ENCODE results near the gene LYPD6.

Gene LYPD6

DNA sequence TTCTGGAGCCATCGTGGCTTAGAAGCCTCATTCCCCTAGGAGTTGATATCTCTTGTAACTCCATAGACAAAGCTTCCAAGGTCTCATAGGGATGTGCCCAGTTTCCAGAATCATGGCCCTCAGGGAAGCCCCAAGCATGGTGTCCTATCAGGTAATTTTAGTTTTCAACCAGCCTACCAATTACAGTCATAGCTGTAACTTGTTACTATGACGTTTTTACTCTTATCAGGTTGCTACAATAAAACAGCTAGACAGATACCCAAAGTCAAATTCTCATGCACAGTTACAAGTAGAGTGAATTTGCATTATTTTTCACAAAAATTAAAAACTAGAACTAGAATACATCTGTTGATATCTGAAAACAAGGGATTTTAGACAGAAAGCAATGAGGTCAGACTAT is 8.9 kb downstream of the LYPD6 start:
- TF ChIP-seq, protein P1, sequence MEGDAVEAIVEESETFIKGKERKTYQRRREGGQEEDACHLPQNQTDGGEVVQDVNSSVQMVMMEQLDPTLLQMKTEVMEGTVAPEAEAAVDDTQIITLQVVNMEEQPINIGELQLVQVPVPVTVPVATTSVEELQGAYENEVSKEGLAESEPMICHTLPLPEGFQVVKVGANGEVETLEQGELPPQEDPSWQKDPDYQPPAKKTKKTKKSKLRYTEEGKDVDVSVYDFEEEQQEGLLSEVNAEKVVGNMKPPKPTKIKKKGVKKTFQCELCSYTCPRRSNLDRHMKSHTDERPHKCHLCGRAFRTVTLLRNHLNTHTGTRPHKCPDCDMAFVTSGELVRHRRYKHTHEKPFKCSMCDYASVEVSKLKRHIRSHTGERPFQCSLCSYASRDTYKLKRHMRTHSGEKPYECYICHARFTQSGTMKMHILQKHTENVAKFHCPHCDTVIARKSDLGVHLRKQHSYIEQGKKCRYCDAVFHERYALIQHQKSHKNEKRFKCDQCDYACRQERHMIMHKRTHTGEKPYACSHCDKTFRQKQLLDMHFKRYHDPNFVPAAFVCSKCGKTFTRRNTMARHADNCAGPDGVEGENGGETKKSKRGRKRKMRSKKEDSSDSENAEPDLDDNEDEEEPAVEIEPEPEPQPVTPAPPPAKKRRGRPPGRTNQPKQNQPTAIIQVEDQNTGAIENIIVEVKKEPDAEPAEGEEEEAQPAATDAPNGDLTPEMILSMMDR (IDR thresholded peaks at IDR 0.05; ENCODE audit: borderline replicate concordance, control extremely low read depth, extremely low read depth, insufficient read depth, missing control alignments), result no peak
- in situ Hi-C loops (cut with MboI; ENCODE audit: low sequenced_read_pairs, unreplicated experiment), result no loop called here
- no peak for DNase-seq (ENCODE audit: low spot score)

DNA sequence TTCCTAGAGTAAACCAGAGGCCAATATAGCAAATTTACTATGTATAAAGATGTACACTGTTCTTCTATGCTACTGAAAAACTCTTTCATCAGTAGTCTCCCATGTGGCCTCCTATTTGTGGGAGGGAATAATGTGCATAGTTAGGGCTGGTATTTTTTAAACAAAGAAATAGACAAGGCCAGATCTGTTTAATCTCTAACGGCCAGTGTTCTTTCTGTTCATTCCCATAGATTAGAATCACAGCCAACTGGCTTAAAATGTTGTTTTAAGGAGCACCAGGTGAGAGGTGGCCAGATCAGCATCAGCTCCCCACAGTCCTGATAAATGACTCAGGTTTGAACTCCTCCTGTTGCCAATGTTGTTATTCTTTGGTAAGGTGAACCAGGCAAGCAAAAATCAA is 12.1 kb downstream of the LYPD6 start:
- in situ Hi-C loops (cut with MboI; ENCODE audit: low sequenced_read_pairs, unreplicated experiment), result no loop called here
- no peak for DNase-seq (ENCODE audit: low spot score)
- TF ChIP-seq, protein P1 (IDR thresholded peaks at IDR 0.05; ENCODE audit: borderline replicate concordance, control extremely low read depth, extremely low read depth, insufficient read depth, missing control alignments), result no peak

DNA sequence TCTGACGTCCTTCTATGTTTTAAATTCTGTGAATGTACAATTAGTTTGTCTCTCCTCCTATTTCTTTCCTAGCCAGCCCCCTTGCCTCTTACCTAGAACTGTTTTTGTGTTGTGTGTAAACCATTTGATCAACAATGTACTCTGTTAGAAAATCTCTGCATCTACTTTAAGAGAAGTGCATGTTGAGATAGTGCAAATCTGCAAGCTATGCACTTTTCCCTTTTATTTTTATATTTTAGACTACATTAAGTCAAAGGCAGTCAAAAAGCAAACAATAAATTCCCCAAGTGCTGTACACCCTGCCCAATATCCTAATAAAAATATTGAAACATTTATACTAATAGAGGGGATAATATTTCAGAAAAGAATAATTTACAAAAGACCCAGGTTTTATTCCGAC is 13.7 kb downstream of the LYPD6 start:
- TF ChIP-seq, protein P1 (IDR thresholded peaks at IDR 0.05; ENCODE audit: borderline replicate concordance, control extremely low read depth, extremely low read depth, insufficient read depth, missing control alignments), result no peak
- in situ Hi-C loops (cut with MboI; ENCODE audit: low sequenced_read_pairs, unreplicated experiment), result no loop called here
- DNase-seq (ENCODE audit: low spot score), result no peak

DNA sequence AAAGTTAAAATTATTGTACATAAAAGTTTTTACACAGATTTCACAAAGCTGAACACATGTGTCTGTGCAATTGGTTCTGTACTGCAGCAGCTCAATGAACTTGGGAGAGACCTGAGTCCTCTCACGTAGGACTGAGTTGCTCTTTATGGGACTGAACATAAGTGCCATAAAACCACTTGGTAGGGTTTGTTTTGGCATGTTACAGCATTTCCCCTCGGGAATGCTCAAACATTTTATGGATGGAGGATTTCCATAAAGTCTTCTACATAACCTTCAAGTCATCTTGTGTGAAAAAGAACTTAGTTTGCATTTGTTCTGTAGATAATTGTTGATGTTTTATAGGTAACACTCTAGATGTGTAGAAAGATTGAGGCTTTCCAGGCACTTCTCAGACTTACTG is 15.9 kb downstream of the LYPD6 start:
- in situ Hi-C loops (cut with MboI; ENCODE audit: low sequenced_read_pairs, unreplicated experiment), result no loop called here
- TF ChIP-seq, protein P1 (IDR thresholded peaks at IDR 0.05; ENCODE audit: borderline replicate concordance, control extremely low read depth, extremely low read depth, insufficient read depth, missing control alignments), result no peak
- no peak for DNase-seq (ENCODE audit: low spot score)

DNA sequence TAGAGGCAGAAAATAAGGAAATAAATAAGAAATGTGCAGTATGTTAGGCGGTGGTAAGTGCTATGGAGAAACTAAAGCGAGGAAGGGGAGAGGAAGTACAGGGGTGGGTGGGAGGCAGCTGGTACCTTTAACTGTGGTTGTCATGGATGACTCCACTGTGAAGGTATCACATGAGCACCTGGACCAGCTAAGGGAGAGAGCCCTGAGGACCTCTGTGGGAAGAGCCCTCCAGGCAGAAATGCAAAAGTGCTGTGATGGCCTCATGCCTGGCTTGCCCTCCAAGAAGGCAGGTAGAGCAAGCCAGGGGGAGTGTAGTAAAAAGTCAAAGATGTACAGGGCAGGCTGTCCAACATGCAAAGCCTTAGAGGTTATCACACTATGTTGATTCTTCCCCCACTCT is 17.9 kb downstream of the LYPD6 start:
- in situ Hi-C loops (cut with MboI; ENCODE audit: low sequenced_read_pairs, unreplicated experiment), result no loop called here
- no peak for DNase-seq (ENCODE audit: low spot score)
- TF ChIP-seq, protein P1 (IDR thresholded peaks at IDR 0.05; ENCODE audit: borderline replicate concordance, control extremely low read depth, extremely low read depth, insufficient read depth, missing control alignments), result no peak

DNA sequence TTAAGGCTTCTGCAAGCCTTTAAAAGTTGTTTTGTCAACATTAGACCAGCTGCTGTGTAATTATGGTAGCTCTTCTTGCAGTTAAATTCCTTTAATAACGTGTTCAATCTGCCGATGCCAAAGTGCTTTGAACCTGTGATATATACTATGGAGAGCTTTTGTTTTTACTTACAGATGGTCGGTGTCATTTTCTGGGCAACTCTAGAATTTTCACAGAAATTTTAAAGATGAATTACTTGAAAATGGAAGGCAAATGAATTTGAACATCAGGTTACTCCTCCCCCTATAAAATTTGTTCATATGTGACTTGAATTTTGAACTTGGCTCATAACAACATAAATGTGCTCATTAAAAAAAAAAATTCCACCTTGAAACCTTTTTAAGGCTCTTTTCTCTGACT is 23.0 kb downstream of the LYPD6 start:
- no peak for DNase-seq (ENCODE audit: low spot score)
- TF ChIP-seq, protein P1 (IDR thresholded peaks at IDR 0.05; ENCODE audit: borderline replicate concordance, control extremely low read depth, extremely low read depth, insufficient read depth, missing control alignments), result no peak
- in situ Hi-C loops (cut with MboI; ENCODE audit: low sequenced_read_pairs, unreplicated experiment), result no loop called here

Measured in GM13976 (cell line).